DND-41 (cell line): Measurements from ENCODE around the gene CLEC3B.

Experiments used
- ATAC-seq: fragments of 200-7000 bp; cut with Tn5 transposase; 3 replicates; pipeline ENCODE4 v1.9.1; 2021; ENCODE audit warnings: low read depth; ENCODE audit not compliant: insufficient read depth
- DNase-seq: peaks from one replicate; pipeline ENCODE4 v3.0.0-alpha.2; 2020
- H2AFZ ChIP-seq: 2 replicates; pipeline ENCODE4 v1.6.0; 2012; ENCODE audit warnings: low read depth, low read length
- H3K27ac ChIP-seq: 2 replicates; pipeline ENCODE4 v1.5.1; 2012; ENCODE audit warnings: low read length, inconsistent platforms
- H3K27me3 ChIP-seq: fragments of 200-600 bp; sonication (generic); 2 replicates; pipeline ENCODE4 v1.6.0; 2012; ENCODE audit warnings: low read length, mild to moderate bottlenecking, inconsistent platforms; ENCODE audit not compliant: insufficient read depth, poor library complexity
- H3K36me3 ChIP-seq: 2 replicates; pipeline ENCODE4 v1.5.1; 2012; ENCODE audit warnings: low read length, inconsistent platforms; ENCODE audit not compliant: insufficient read depth
- H3K4me1 ChIP-seq: 2 replicates; pipeline ENCODE4 v1.5.1; 2012; ENCODE audit warnings: mild to moderate bottlenecking, low read length; ENCODE audit not compliant: insufficient read depth
- H3K4me2 ChIP-seq: 2 replicates; pipeline ENCODE4 v1.6.0; 2012; ENCODE audit warnings: mild to moderate bottlenecking, moderate library complexity, low read length, inconsistent platforms; ENCODE audit not compliant: insufficient read depth
- H3K4me3 ChIP-seq, 2 experiments: fragments of 200-600 bp in 1 of 2; shearing (Covaris generic) in 1 of 2; 2 replicates each; pipeline ENCODE4 v1.5.1; 2012 to 2016; ENCODE audit warnings: inconsistent platforms in 2 of 2, low read length in 2 of 2, mild to moderate bottlenecking in 2 of 2, low read depth in 1 of 2, moderate library complexity in 1 of 2
- H3K79me2 ChIP-seq: 2 replicates; pipeline ENCODE4 v1.6.0; 2012; ENCODE audit warnings: low read length, inconsistent platforms; ENCODE audit not compliant: insufficient read depth
- H3K9ac ChIP-seq: 2 replicates; pipeline ENCODE4 v1.6.0; 2012; ENCODE audit warnings: low read depth, mild to moderate bottlenecking, inconsistent platforms, low read length, moderate library complexity
- H3K9me3 ChIP-seq: 2 replicates; pipeline ENCODE4 v1.5.1; 2012; ENCODE audit warnings: low read length, moderate library complexity, mild to moderate bottlenecking, inconsistent platforms; ENCODE audit not compliant: insufficient read depth, severe bottlenecking
- H4K20me1 ChIP-seq: 2 replicates; pipeline ENCODE4 v1.6.0; 2012; ENCODE audit warnings: low read length; ENCODE audit not compliant: insufficient read depth
- EZH2 ChIP-seq: IDR thresholded peaks from 3 replicates; pipeline ENCODE4 v1.6.1; 2012; ENCODE audit warnings: borderline replicate concordance, low read depth, mild to moderate bottlenecking, moderate library complexity, low read length, inconsistent platforms; ENCODE audit not compliant: severe bottlenecking
- TF ChIP-seq, protein P1 (sequence below): IDR thresholded peaks from 2 replicates; pipeline ENCODE4 v1.5.1; 2012; ENCODE audit warnings: borderline replicate concordance, low read length, moderate library complexity, mild to moderate bottlenecking; ENCODE audit not compliant: poor library complexity, severe bottlenecking; ENCODE audit errors: extremely low read depth

Gene CLEC3B

DNA sequence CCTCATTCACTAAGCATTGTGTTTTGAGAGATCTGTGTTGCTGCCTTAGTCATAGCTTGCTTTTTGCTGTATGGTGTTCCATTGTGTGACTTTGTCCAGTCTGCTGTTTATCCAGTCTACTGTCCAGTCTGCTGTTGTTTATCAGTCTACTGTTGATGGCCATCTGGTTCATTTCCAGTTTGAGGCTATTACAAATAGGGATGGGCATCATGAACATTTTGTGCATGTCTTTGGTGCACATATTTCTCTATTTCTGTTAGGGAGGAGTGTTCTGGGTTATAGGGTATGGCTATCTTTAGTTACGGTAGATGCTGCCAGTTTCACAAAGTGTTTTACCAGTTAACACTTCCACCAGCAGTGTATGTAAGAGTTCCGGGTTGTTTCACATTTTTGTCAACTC lies 22.2 kb upstream of the CLEC3B start:
- H3K36me3 ChIP-seq: peaks cover 67% of the 10 kb centered on the region
- no peaks in the 10 kb centered on the region for H3K9me3 ChIP-seq
- TF ChIP-seq, protein P1, sequence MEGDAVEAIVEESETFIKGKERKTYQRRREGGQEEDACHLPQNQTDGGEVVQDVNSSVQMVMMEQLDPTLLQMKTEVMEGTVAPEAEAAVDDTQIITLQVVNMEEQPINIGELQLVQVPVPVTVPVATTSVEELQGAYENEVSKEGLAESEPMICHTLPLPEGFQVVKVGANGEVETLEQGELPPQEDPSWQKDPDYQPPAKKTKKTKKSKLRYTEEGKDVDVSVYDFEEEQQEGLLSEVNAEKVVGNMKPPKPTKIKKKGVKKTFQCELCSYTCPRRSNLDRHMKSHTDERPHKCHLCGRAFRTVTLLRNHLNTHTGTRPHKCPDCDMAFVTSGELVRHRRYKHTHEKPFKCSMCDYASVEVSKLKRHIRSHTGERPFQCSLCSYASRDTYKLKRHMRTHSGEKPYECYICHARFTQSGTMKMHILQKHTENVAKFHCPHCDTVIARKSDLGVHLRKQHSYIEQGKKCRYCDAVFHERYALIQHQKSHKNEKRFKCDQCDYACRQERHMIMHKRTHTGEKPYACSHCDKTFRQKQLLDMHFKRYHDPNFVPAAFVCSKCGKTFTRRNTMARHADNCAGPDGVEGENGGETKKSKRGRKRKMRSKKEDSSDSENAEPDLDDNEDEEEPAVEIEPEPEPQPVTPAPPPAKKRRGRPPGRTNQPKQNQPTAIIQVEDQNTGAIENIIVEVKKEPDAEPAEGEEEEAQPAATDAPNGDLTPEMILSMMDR: no peak
- TF ChIP-seq EZH2: no peak
- ATAC-seq (no peak), DNase-seq (no peak)
- no peak overlapping the region for H2AFZ ChIP-seq
- no peak overlapping the region for H3K4me2 ChIP-seq
- no peaks in the 10 kb centered on the region for H3K79me2 ChIP-seq
- H3K4me1 ChIP-seq: peaks cover 11% of the 10 kb centered on the region
- no peaks in the 10 kb centered on the region for H4K20me1 ChIP-seq
- no peak overlapping the region for H3K9ac ChIP-seq
- no peak overlapping the region for H3K27ac ChIP-seq
- H3K4me3 ChIP-seq: no peak overlapping the region
- no peaks in the 10 kb centered on the region for H3K27me3 ChIP-seq

DNA sequence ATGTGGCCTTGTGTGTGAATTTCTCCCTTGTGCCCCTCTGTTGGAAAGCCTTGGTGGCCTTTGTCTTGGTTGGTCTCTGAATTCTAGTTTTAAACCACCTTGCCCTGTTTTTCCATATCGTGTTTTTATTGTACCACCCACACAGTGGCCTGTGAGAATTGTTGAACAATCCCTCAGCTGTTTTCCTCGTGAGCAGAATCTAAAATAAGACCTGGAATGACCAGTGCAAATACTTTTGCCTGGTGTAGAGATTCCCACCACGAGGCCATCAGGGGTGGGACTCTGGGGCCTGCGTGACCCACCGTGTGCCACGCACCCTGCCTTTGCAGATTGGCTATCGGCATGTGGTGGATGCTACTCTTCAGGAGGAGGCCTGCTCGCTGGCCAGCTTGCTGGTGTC lies 19.0 kb upstream of the CLEC3B start:
- H3K27ac ChIP-seq: no peak overlapping the region
- H3K79me2 ChIP-seq: no peaks in the 10 kb centered on the region
- no peak overlapping the region for H3K4me3 ChIP-seq
- H3K9ac ChIP-seq: no peak overlapping the region
- H3K4me2 ChIP-seq: no peak overlapping the region
- TF ChIP-seq, protein P1: no peak
- TF ChIP-seq EZH2: no peak
- no peak overlapping the region for H2AFZ ChIP-seq
- peaks cover 49% of the 10 kb centered on the region for H3K36me3 ChIP-seq
- ATAC-seq (no peak), DNase-seq (no peak)
- peaks cover 11% of the 10 kb centered on the region for H3K4me1 ChIP-seq
- no peaks in the 10 kb centered on the region for H4K20me1 ChIP-seq
- no peaks in the 10 kb centered on the region for H3K9me3 ChIP-seq
- no peaks in the 10 kb centered on the region for H3K27me3 ChIP-seq

DNA sequence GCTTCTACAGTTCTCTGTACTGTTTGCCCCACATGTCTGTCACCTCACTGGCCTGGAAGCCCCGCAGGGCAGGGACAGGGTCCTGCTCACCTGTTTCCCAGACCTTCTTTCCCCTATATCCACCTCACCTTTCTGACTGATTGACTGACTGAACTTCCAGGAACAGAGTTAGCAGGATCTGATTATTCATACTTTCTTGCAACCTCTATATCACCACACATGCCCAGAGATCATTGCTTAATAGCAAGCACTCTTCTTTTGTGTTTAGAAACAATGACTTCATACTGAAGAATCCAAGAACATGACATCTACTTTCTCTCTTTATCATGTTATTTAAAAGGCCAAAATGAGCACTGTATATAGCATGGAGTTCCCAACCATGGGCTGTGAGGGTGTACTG lies 18.0 kb upstream of the CLEC3B start:
- no peaks in the 10 kb centered on the region for H3K9me3 ChIP-seq
- peaks cover 11% of the 10 kb centered on the region for H3K4me1 ChIP-seq
- H3K4me2 ChIP-seq: no peak overlapping the region
- peaks cover 48% of the 10 kb centered on the region for H3K36me3 ChIP-seq
- DNase-seq: no peak
- no peak overlapping the region for H2AFZ ChIP-seq
- H3K27ac ChIP-seq: no peak overlapping the region
- H3K79me2 ChIP-seq: no peaks in the 10 kb centered on the region
- no peaks in the 10 kb centered on the region for H3K27me3 ChIP-seq
- no peak for TF ChIP-seq EZH2
- no peak overlapping the region for H3K9ac ChIP-seq
- no peaks in the 10 kb centered on the region for H4K20me1 ChIP-seq
- no peak for ATAC-seq
- H3K4me3 ChIP-seq: no peak overlapping the region

DNA sequence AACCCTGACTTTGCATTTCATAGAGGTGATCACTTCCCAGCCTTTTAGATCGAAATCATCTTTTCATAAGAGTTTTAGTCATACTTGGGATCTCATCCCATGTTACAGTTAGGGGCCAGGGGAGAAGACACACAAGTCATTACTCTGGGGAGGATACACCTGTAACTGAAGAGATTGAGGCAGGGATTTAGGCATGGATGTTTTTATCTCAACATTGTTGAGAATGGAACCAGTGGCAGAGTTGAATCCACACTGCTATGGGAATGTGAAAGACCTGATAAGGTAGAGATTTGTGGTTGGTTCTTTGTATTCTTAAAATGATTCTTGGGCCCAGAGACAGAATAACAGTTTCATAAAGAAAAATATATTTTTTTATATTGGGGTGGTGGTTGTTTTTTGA lies 16.2 kb upstream of the CLEC3B start:
- TF ChIP-seq EZH2: no peak
- TF ChIP-seq, protein P1: no peak
- ATAC-seq: no peak
- Histone ChIP-seq H3K4me3 (no peak overlapping the region), H3K4me2 (no peak overlapping the region), H3K4me1 (peaks cover 11% of the 10 kb centered on the region), H3K9me3 (no peaks in the 10 kb centered on the region), H3K36me3 (peaks cover 45% of the 10 kb centered on the region), H2AFZ (no peak overlapping the region), H4K20me1 (no peaks in the 10 kb centered on the region), H3K9ac (no peak overlapping the region), H3K79me2 (no peaks in the 10 kb centered on the region), H3K27me3 (no peaks in the 10 kb centered on the region), H3K27ac (no peak overlapping the region)
- DNase-seq: no peak
